Activated T-cell treated with anti-CD3 and anti-CD28 coated beads, Interleukin-2, amount 50 U/mL, for 4 hours (primary cell): Measurements from ENCODE around the gene PAGR1. TPM values are rescaled to one million over a fixed set of nuclear protein-coding genes. Genes with fewer than 3 reads are reported as not detected.

Experiments used
- ATAC-seq, 2 donors: fragments of 200-7000 bp; cut with Tn5 transposase; one replicate each; pipeline ENCODE4 v1.10.0; 2021
- DNase-seq: peaks from one replicate; pipeline ENCODE4 v3.0.0-alpha.2; 2020
- H3K27me3 Mint-ChIP-seq: one replicate; pipeline ENCODE4 v1.8.0; 2021; ENCODE audit warnings: low read depth, mixed read lengths
- H3K36me3 Mint-ChIP-seq: one replicate; pipeline ENCODE4 v1.8.0; 2022; ENCODE audit warnings: mixed read lengths; ENCODE audit not compliant: insufficient read depth
- H3K4me1 Mint-ChIP-seq: one replicate; pipeline ENCODE4 v1.8.0; 2021; ENCODE audit warnings: low read depth, mixed read lengths
- H3K4me3 Mint-ChIP-seq: one replicate; pipeline ENCODE4 v1.8.0; 2021; ENCODE audit warnings: mild to moderate bottlenecking, moderate library complexity, mixed read lengths
- H3K9me3 Mint-ChIP-seq: one replicate; pipeline ENCODE4 v1.8.0; 2021; ENCODE audit warnings: mixed read lengths
- total RNA-seq, 3 donors: library from RNA; stranded (reverse); gene quantifications; one replicate each; pipeline ENCODE4 v1.2.1, GENCODE V29; 2021

Gene PAGR1
- total RNA-seq, 3 donors from 2014 or later = 35.2 to 40.9 (median 40.7) TPM

GRCh38 chr16:29806641-29807425, 9.1 kb upstream of the PAGR1 start:
- Mint-ChIP-seq H3K27me3 (no peaks in the 10 kb centered on the region), H3K36me3 (peaks cover 11% of the 10 kb centered on the region), H3K9me3 (no peaks in the 10 kb centered on the region), H3K4me1 (peaks cover 50% of the 10 kb centered on the region), H3K4me3 (peak overlapping the region; percentile 98)
- ATAC-seq (peak in 1 of 2 donors; percentile 2), DNase-seq (peak; percentile 45)

- Mint-ChIP-seq H3K4me3 (peak overlapping the region; percentile 98), H3K4me1 (peaks cover 55% of the 10 kb centered on the region), H3K36me3 (peaks cover 11% of the 10 kb centered on the region), H3K9me3 (no peaks in the 10 kb centered on the region), H3K27me3 (no peaks in the 10 kb centered on the region)
- DNase-seq (peak; percentile 85), ATAC-seq (peak; percentile 20 to 30)
These were observed 8.3 kb upstream of the PAGR1 start for GRCh38 chr16:29807426-29808218.

- Mint-ChIP-seq H3K4me3 (peak overlapping the region; percentile 98), H3K27me3 (no peaks in the 10 kb centered on the region), H3K9me3 (no peaks in the 10 kb centered on the region), H3K36me3 (peaks cover 11% of the 10 kb centered on the region), H3K4me1 (peaks cover 58% of the 10 kb centered on the region)
- ATAC-seq = peak; percentile 4 to 6
- no peak for DNase-seq
These were observed 7.6 kb upstream of the PAGR1 start for GRCh38 chr16:29808219-29808900.

GRCh38 chr16:29809031-29809747, 6.8 kb upstream of the PAGR1 start:
- Mint-ChIP-seq H3K4me1 (peaks cover 55% of the 10 kb centered on the region), H3K36me3 (peaks cover 11% of the 10 kb centered on the region), H3K27me3 (no peaks in the 10 kb centered on the region), H3K9me3 (no peaks in the 10 kb centered on the region), H3K4me3 (peak overlapping the region; percentile 98)
- no peak for DNase-seq
- no peak for ATAC-seq

- ATAC-seq = no peak
- peak; percentile 41 for DNase-seq
- Mint-ChIP-seq H3K4me3 (peak overlapping the region; percentile 78), H3K9me3 (no peaks in the 10 kb centered on the region), H3K36me3 (peaks cover 11% of the 10 kb centered on the region), H3K4me1 (peaks cover 55% of the 10 kb centered on the region), H3K27me3 (no peaks in the 10 kb centered on the region)
These were observed 5.9 kb upstream of the PAGR1 start for GRCh38 chr16:29809850-29810698.

- no peaks in the 10 kb centered on the region for H3K9me3 Mint-ChIP-seq
- no peak for DNase-seq
These were observed 5.2 kb upstream of the PAGR1 start for GRCh38 chr16:29810699-29811169.

GRCh38 chr16:29811170-29811895, 4.6 kb upstream of the PAGR1 start:
- Mint-ChIP-seq H3K27me3 (no peaks in the 10 kb centered on the region), H3K4me3 (peak overlapping the region; percentile 78), H3K9me3 (no peaks in the 10 kb centered on the region), H3K36me3 (peaks cover 9% of the 10 kb centered on the region), H3K4me1 (peaks cover 60% of the 10 kb centered on the region)
- peak; percentile 53 for DNase-seq
- ATAC-seq = peak; percentile 30 to 36

More at GRCh38 chr16:29810699-29811169, 5.2 kb upstream of the PAGR1 start:
- no peak for ATAC-seq
- H3K27me3 Mint-ChIP-seq = no peaks in the 10 kb centered on the region
- peak overlapping the region; percentile 78 for H3K4me3 Mint-ChIP-seq
- peaks cover 57% of the 10 kb centered on the region for H3K4me1 Mint-ChIP-seq
- peaks cover 9% of the 10 kb centered on the region for H3K36me3 Mint-ChIP-seq

- Mint-ChIP-seq H3K9me3 (no peaks in the 10 kb centered on the region), H3K4me1 (peaks cover 64% of the 10 kb centered on the region), H3K36me3 (peaks cover 10% of the 10 kb centered on the region), H3K27me3 (no peaks in the 10 kb centered on the region), H3K4me3 (peak within 1 kb of the TSS; percentile 78)
- ATAC-seq (no peak), DNase-seq (peak; percentile 41)
These were observed 3.9 kb upstream of the PAGR1 start, which contains the start of gene PRRT2 for GRCh38 chr16:29811896-29812665. Gene PRRT2, plus strand, starts transcription at chr16:29812193. Its CDS starts 862 bp downstream, at chr16:29813055.

GRCh38 chr16:29812754-29813643, 3.0 kb upstream of the PAGR1 start:
- DNase-seq (no peak), ATAC-seq (no peak)
- Mint-ChIP-seq H3K4me1 (peaks cover 66% of the 10 kb centered on the region), H3K36me3 (peaks cover 12% of the 10 kb centered on the region), H3K4me3 (peak overlapping the region; percentile 78), H3K27me3 (no peaks in the 10 kb centered on the region), H3K9me3 (no peaks in the 10 kb centered on the region)

GRCh38 chr16:29813644-29814562, 2.0 kb upstream of the PAGR1 start:
- Mint-ChIP-seq H3K9me3 (no peaks in the 10 kb centered on the region), H3K4me1 (peaks cover 66% of the 10 kb centered on the region), H3K27me3 (no peaks in the 10 kb centered on the region), H3K4me3 (no peak overlapping the region), H3K36me3 (peaks cover 12% of the 10 kb centered on the region)
- ATAC-seq (no peak), DNase-seq (no peak)
